Mucosa of rectum (tissue), 2 donors: Measurements from ENCODE around the gene NSD1.

Source experiments
- H3K27ac ChIP-seq, 2 donors: one replicate each; pipeline ENCODE4 v1.7.0; 2013; ENCODE audit warnings: inconsistent platforms in 2 of 2, low read depth in 2 of 2, low read length in 2 of 2
- H3K27me3 ChIP-seq, 2 donors: one replicate each; pipeline ENCODE4 v1.7.0; 2013; ENCODE audit warnings: low read length in 2 of 2; ENCODE audit not compliant: control insufficient read depth in 2 of 2, insufficient read depth in 2 of 2
- H3K36me3 ChIP-seq, 2 donors: one replicate each; pipeline ENCODE4 v1.7.0; 2013; ENCODE audit warnings: low read length in 2 of 2; ENCODE audit not compliant: control insufficient read depth in 2 of 2, insufficient read depth in 2 of 2
- H3K4me1 ChIP-seq, 2 donors: one replicate each; pipeline ENCODE4 v1.7.0; 2013; ENCODE audit warnings: low read length in 2 of 2, mild to moderate bottlenecking in 1 of 2; ENCODE audit not compliant: control insufficient read depth in 2 of 2, insufficient read depth in 2 of 2
- H3K4me3 ChIP-seq, 2 donors: one replicate each; pipeline ENCODE4 v1.7.0; 2013; ENCODE audit warnings: low read length in 2 of 2
- H3K9ac ChIP-seq, 2 donors: one replicate each; pipeline ENCODE4 v1.7.0; 2013; ENCODE audit warnings: low read length in 2 of 2, low read depth in 1 of 2, mild to moderate bottlenecking in 1 of 2
- H3K9me3 ChIP-seq, 2 donors: one replicate each; pipeline ENCODE4 v1.7.0; 2013; ENCODE audit warnings: low read length in 2 of 2; ENCODE audit not compliant: control insufficient read depth in 2 of 2
- donor health status: healthy.
- donor health status: Normal muscosa, but diverticular disease.

Gene NSD1

GRCh38 chr5:177310757-177311391 lies 177.3 kb downstream of the NSD1 start:
- peak overlapping the region; percentile 24 to 51 for H3K9ac ChIP-seq
- H3K27me3 ChIP-seq = no peaks in the 10 kb centered on the region
- peaks cover 14 to 35% of the 10 kb centered on the region in 2 donors for H3K4me1 ChIP-seq
- peaks cover 15 to 19% of the 10 kb centered on the region in 2 donors for H3K36me3 ChIP-seq
- H3K9me3 ChIP-seq = no peaks in the 10 kb centered on the region
- peak overlapping the region; percentile 62 to 67 for H3K4me3 ChIP-seq
- H3K27ac ChIP-seq = peak overlapping the region in 1 of 2 donors; percentile 23

GRCh38 chr5:177311392-177311722 lies 177.8 kb downstream of the NSD1 start:
- Histone ChIP-seq H3K27me3 (no peaks in the 10 kb centered on the region), H3K9ac (peak overlapping the region; percentile 32 to 51), H3K4me1 (peaks cover 13 to 35% of the 10 kb centered on the region in 2 donors), H3K9me3 (no peaks in the 10 kb centered on the region), H3K27ac (peak overlapping the region in 1 of 2 donors; percentile 58), H3K36me3 (peaks cover 10 to 14% of the 10 kb centered on the region in 2 donors), H3K4me3 (peak overlapping the region; percentile 62 to 67)

- H3K36me3 ChIP-seq = peaks cover 4 to 8% of the 10 kb centered on the region in 2 donors
- peaks cover 13 to 35% of the 10 kb centered on the region in 2 donors for H3K4me1 ChIP-seq
- H3K27ac ChIP-seq = peak within 1 kb of the TSS; percentile 58 to 67
- no peaks in the 10 kb centered on the region for H3K9me3 ChIP-seq
- H3K27me3 ChIP-seq = no peaks in the 10 kb centered on the region
- H3K4me3 ChIP-seq = peak within 1 kb of the TSS; percentile 62 to 67
- H3K9ac ChIP-seq = peak within 1 kb of the TSS; percentile 32 to 51
Observed at GRCh38 chr5:177311723-177312648, 178.4 kb downstream of the NSD1 start, which contains the start of gene MXD3. TSS of gene MXD3 (minus strand) at chr5:177311898. CDS start at chr5:177311830, 68 bp downstream.

- Histone ChIP-seq H3K9me3 (no peaks in the 10 kb centered on the region), H3K4me1 (peaks cover 13 to 34% of the 10 kb centered on the region in 2 donors), H3K9ac (peak overlapping the region in 1 of 2 donors; percentile 17), H3K36me3 (peaks cover 3 to 7% of the 10 kb centered on the region in 2 donors), H3K27ac (peak overlapping the region in 1 of 2 donors; percentile 24), H3K4me3 (peak overlapping the region; percentile 54 to 62), H3K27me3 (no peaks in the 10 kb centered on the region)
Observed at GRCh38 chr5:177312649-177313181, 179.1 kb downstream of the NSD1 start.

GRCh38 chr5:177313561-177314259 lies 180.1 kb downstream of the NSD1 start:
- Histone ChIP-seq H3K27ac (no peak overlapping the region), H3K9me3 (no peaks in the 10 kb centered on the region), H3K27me3 (no peaks in the 10 kb centered on the region), H3K4me3 (no peak overlapping the region), H3K36me3 (peaks cover 3 to 7% of the 10 kb centered on the region in 2 donors), H3K4me1 (peaks cover 13 to 29% of the 10 kb centered on the region in 2 donors), H3K9ac (no peak overlapping the region)

- Histone ChIP-seq H3K4me3 (no peak overlapping the region), H3K9ac (no peak overlapping the region), H3K27me3 (no peaks in the 10 kb centered on the region), H3K36me3 (peaks cover 3% of the 10 kb centered on the region in 2 donors), H3K4me1 (peaks cover 13 to 22% of the 10 kb centered on the region in 2 donors), H3K9me3 (no peaks in the 10 kb centered on the region), H3K27ac (no peak overlapping the region)
Observed at GRCh38 chr5:177314376-177315342, 181.1 kb downstream of the NSD1 start.

GRCh38 chr5:177315411-177315810 lies 181.8 kb downstream of the NSD1 start:
- Histone ChIP-seq H3K9ac (no peak overlapping the region), H3K9me3 (no peaks in the 10 kb centered on the region), H3K4me3 (no peak overlapping the region), H3K4me1 (peaks cover 13 to 17% of the 10 kb centered on the region in 2 donors), H3K27ac (no peak overlapping the region), H3K27me3 (no peaks in the 10 kb centered on the region), H3K36me3 (peaks cover 3 to 6% of the 10 kb centered on the region in 2 donors)

- Histone ChIP-seq H3K36me3 (peaks cover 5 to 6% of the 10 kb centered on the region in 2 donors), H3K9ac (no peak overlapping the region), H3K27ac (no peak overlapping the region), H3K4me1 (peaks cover 11 to 13% of the 10 kb centered on the region in 2 donors), H3K9me3 (no peaks in the 10 kb centered on the region), H3K27me3 (no peaks in the 10 kb centered on the region), H3K4me3 (no peak overlapping the region)
Observed at GRCh38 chr5:177316005-177316404, 182.4 kb downstream of the NSD1 start.

GRCh38 chr5:177317959-177318377 lies 184.4 kb downstream of the NSD1 start:
- peaks cover 6% of the 10 kb centered on the region in 2 donors for H3K36me3 ChIP-seq
- H3K4me1 ChIP-seq = peaks cover under 1% of the 10 kb centered on the region in 2 donors
- no peaks in the 10 kb centered on the region for H3K9me3 ChIP-seq
- no peak overlapping the region for H3K4me3 ChIP-seq
- H3K27me3 ChIP-seq = no peaks in the 10 kb centered on the region
- H3K9ac ChIP-seq = no peak overlapping the region
- no peak overlapping the region for H3K27ac ChIP-seq
